GM12878 (cell line): ENCODE results near the gene MDFI.

Experiments used
- ATF7 ChIP-seq: fragments of 450-650 bp; IDR thresholded peaks from 2 replicates; pipeline ENCODE4 v1.6.1; 2016; ENCODE audit warnings: low read depth, mild to moderate bottlenecking
- EED ChIP-seq: sonication (generic); IDR thresholded peaks from 2 replicates; pipeline ENCODE4 v1.6.1; 2016; ENCODE audit warnings: antibody characterized with exemption, low read depth
- EP300 ChIP-seq, 2 experiments: fragments of 150-350 bp in 1 of 2; IDR thresholded peaks; 2 replicates each; pipeline ENCODE4 v1.6.1; 2011 to 2012; ENCODE audit warnings: low read depth in 2 of 2, low read length in 2 of 2, borderline replicate concordance in 1 of 2, improper control_type of control experiment in 1 of 2, inconsistent platforms in 1 of 2; ENCODE audit not compliant: control insufficient read depth in 1 of 2
- EZH2 ChIP-seq: IDR thresholded peaks from 2 replicates; pipeline ENCODE4 v1.6.1; 2012; ENCODE audit warnings: low read depth, mild to moderate bottlenecking, control low read depth, inconsistent platforms, low read length, borderline replicate concordance; ENCODE audit not compliant: control insufficient read depth
- FOXM1 ChIP-seq: IDR thresholded peaks from 2 replicates; pipeline ENCODE4 v1.6.1; 2012; ENCODE audit warnings: low read depth, mild to moderate bottlenecking, inconsistent platforms, low read length, moderate library complexity
- HDAC2 ChIP-seq: fragments of 200-600 bp; sonication (generic); IDR thresholded peaks from 2 replicates; pipeline ENCODE4 v1.6.1; 2017
- MEF2A ChIP-seq: IDR thresholded peaks from 2 replicates; pipeline ENCODE4 v1.6.1; 2011; ENCODE audit warnings: low read depth, mild to moderate bottlenecking, low read length, moderate library complexity; ENCODE audit not compliant: insufficient read depth
- NFYA ChIP-seq: IDR thresholded peaks from 2 replicates; pipeline ENCODE4 v1.6.1; 2011; ENCODE audit warnings: low read depth, mild to moderate bottlenecking, low read length, improper control_type of control experiment, borderline replicate concordance
- POLR2A ChIP-seq: IDR thresholded peaks from 2 replicates; pipeline ENCODE4 v1.6.1; 2011; ENCODE audit warnings: low read depth, mild to moderate bottlenecking, low read length
- TCF12 ChIP-seq: IDR thresholded peaks from 2 replicates; pipeline ENCODE4 v1.6.1; 2011; ENCODE audit warnings: low read depth, mild to moderate bottlenecking, low read length
- TCF3 ChIP-seq: IDR thresholded peaks from 2 replicates; pipeline ENCODE4 v1.6.1; 2012; ENCODE audit warnings: low read depth, mild to moderate bottlenecking, low read length, borderline replicate concordance; ENCODE audit not compliant: insufficient read depth
- ZNF622 ChIP-seq: fragments of 450-650 bp; IDR thresholded peaks from 2 replicates; pipeline ENCODE4 v1.6.1; 2017; ENCODE audit warnings: mild to moderate bottlenecking, inconsistent platforms
- TF ChIP-seq, protein P1 (sequence below), 3 experiments: IDR thresholded peaks in 2 of 3; conservative IDR thresholded peaks in 1 of 3; 2 replicates each; pipeline ENCODE4 v1.5.1; 2011; ENCODE audit warnings: low read depth in 3 of 3, low read length in 3 of 3, mild to moderate bottlenecking in 3 of 3, control low read depth in 2 of 3, moderate library complexity in 2 of 3, inconsistent platforms in 1 of 3, mixed read lengths in 1 of 3; ENCODE audit not compliant: control insufficient read depth in 2 of 3, insufficient read depth in 1 of 3; ENCODE audit errors: extremely low read depth in 1 of 3
- TF ChIP-seq, protein P2 (sequence below): IDR thresholded peaks from 2 replicates; pipeline ENCODE4 v1.6.1; 2011; ENCODE audit warnings: mild to moderate bottlenecking, low read depth, low read length, moderate library complexity; ENCODE audit not compliant: insufficient replicate concordance

DNA sequence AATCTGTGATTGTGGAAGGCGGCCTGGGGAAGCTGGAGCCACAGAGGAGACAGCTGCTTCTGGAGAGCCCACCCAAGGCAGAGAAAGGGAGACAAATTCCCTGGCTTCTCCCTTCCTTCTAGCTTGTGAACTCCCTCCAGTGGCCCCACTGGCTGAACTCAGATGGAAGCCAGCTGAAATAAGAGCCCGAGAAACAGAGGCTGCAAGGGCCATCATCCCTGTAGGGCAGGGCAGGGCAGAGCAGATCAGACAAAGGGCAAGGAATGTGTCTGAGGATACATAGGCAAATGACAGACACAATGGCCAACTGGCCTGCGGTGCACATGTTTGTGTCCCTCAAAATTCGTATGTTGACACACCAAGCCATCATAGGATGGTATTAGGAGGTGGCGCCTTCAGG is 25.3 kb downstream of the MDFI start:
- TF ChIP-seq NFYA (no peak), EP300 (IDR thresholded peaks at IDR 0.05; ENCODE audit: borderline replicate concordance in 1 of 2, control insufficient read depth in 1 of 2, low read depth in 2 of 2, low read length in 2 of 2) (no peak), HDAC2 (no peak), EED (no peak), FOXM1 (no peak), ATF7 (no peak), POLR2A (no peak), ZNF622 (no peak), MEF2A (no peak), TCF12 (no peak), TCF3 (no peak), EZH2 (no peak)
- TF ChIP-seq, protein P1, sequence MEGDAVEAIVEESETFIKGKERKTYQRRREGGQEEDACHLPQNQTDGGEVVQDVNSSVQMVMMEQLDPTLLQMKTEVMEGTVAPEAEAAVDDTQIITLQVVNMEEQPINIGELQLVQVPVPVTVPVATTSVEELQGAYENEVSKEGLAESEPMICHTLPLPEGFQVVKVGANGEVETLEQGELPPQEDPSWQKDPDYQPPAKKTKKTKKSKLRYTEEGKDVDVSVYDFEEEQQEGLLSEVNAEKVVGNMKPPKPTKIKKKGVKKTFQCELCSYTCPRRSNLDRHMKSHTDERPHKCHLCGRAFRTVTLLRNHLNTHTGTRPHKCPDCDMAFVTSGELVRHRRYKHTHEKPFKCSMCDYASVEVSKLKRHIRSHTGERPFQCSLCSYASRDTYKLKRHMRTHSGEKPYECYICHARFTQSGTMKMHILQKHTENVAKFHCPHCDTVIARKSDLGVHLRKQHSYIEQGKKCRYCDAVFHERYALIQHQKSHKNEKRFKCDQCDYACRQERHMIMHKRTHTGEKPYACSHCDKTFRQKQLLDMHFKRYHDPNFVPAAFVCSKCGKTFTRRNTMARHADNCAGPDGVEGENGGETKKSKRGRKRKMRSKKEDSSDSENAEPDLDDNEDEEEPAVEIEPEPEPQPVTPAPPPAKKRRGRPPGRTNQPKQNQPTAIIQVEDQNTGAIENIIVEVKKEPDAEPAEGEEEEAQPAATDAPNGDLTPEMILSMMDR (IDR thresholded peaks at IDR 0.05 in 2 of 3, conservative IDR thresholded peaks at IDR 0.05 in 1 of 3; ENCODE audit: control insufficient read depth in 2 of 3, extremely low read depth in 1 of 3, insufficient read depth in 1 of 3, low read depth in 3 of 3, low read length in 3 of 3), result no peak
- TF ChIP-seq, protein P2, sequence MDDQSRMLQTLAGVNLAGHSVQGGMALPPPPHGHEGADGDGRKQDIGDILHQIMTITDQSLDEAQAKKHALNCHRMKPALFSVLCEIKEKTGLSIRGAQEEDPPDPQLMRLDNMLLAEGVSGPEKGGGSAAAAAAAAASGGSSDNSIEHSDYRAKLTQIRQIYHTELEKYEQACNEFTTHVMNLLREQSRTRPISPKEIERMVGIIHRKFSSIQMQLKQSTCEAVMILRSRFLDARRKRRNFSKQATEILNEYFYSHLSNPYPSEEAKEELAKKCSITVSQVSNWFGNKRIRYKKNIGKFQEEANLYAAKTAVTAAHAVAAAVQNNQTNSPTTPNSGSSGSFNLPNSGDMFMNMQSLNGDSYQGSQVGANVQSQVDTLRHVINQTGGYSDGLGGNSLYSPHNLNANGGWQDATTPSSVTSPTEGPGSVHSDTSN, result no peak
